Stimulated activated CD8-positive, alpha-beta memory T cell treated with anti-CD3 and anti-CD28 coated beads, Interleukin-12 subunit alpha, Interleukin-12 subunit beta, amount 100 ng/mL, for 24 hours (primary cell): Measurements from ENCODE around the gene SMURF2.
A peak's percentile ranks its signal among the peaks of the same experiment; 100 is the strongest.

Experiments used
- DNase-seq: peaks from one replicate; pipeline ENCODE4 v3.0.0-alpha.2; 2020; ENCODE audit errors: extremely low read depth

Gene SMURF2

GRCh38 chr17:64538508-64539130 is 123.5 kb downstream of the SMURF2 start:
- DNase-seq: no peak

GRCh38 chr17:64537488-64537887 is 124.6 kb downstream of the SMURF2 start:
- no peak for DNase-seq

- no peak for DNase-seq
These were observed 125.2 kb downstream of the SMURF2 start for GRCh38 chr17:64536913-64537312.

GRCh38 chr17:64535357-64535756 is 126.8 kb downstream of the SMURF2 start:
- DNase-seq: no peak

- DNase-seq: no peak
These were observed 127.9 kb downstream of the SMURF2 start for GRCh38 chr17:64534187-64534586.

GRCh38 chr17:64533784-64534183 is 128.3 kb downstream of the SMURF2 start:
- DNase-seq: no peak

GRCh38 chr17:64532409-64532808 is 129.7 kb downstream of the SMURF2 start:
- no peak for DNase-seq

- no peak for DNase-seq
These were observed 130.1 kb downstream of the SMURF2 start for GRCh38 chr17:64531955-64532371.

- DNase-seq: no peak
These were observed 132.9 kb downstream of the SMURF2 start for GRCh38 chr17:64529221-64529620.

- no peak for DNase-seq
These were observed 134.2 kb downstream of the SMURF2 start for GRCh38 chr17:64527914-64528313.

- no peak for DNase-seq
These were observed 141.7 kb downstream of the SMURF2 start for GRCh38 chr17:64520359-64520758.

- DNase-seq: no peak
These were observed 142.5 kb downstream of the SMURF2 start for GRCh38 chr17:64519601-64520000.

- no peak for DNase-seq
These were observed 146.3 kb downstream of the SMURF2 start for GRCh38 chr17:64515829-64516228.

GRCh38 chr17:64515419-64515818 is 146.7 kb downstream of the SMURF2 start:
- no peak for DNase-seq

- DNase-seq: no peak
These were observed 152.9 kb downstream of the SMURF2 start for GRCh38 chr17:64509179-64509578.

- DNase-seq: no peak
These were observed 153.4 kb downstream of the SMURF2 start for GRCh38 chr17:64508683-64509082.

GRCh38 chr17:64507413-64507782 is 154.7 kb downstream of the SMURF2 start:
- DNase-seq: no peak

- peak; percentile 91 for DNase-seq
These were observed 155.3 kb downstream of the SMURF2 start, which contains the start of gene CEP95 for GRCh38 chr17:64506576-64507412. Gene CEP95 (plus strand): TSS chr17:64506977. CDS start chr17:64507098, 121 bp downstream.

- DNase-seq: peak; percentile 93
These were observed 155.9 kb downstream of the SMURF2 start, which contains the start of gene DDX5 for GRCh38 chr17:64506201-64506575. Gene DDX5 (minus strand): TSS chr17:64506289. CDS start chr17:64506119, 170 bp downstream.

- peak; percentile 59 for DNase-seq
These were observed 156.5 kb downstream of the SMURF2 start for GRCh38 chr17:64505340-64506200.

- DNase-seq: no peak
These were observed 157.3 kb downstream of the SMURF2 start for GRCh38 chr17:64504769-64505339.
